Vagina (tissue), 2 donors: ENCODE results near the gene SIGLEC7.

ENCODE experiments used
- CTCF ChIP-seq, 3 experiments: fragments of 450-650 bp in 2 of 3; fragments of 200-600 bp in 1 of 3; sonication (generic) in 1 of 3; IDR thresholded peaks; one replicate each; pipeline ENCODE4 v1.5.1; 2017 to 2019; ENCODE audit warnings: antibody characterized with exemption in 3 of 3, mild to moderate bottlenecking in 2 of 3, moderate library complexity in 2 of 3
- POLR2AphosphoS5 ChIP-seq, 2 donors: sonication (generic); formaldehyde crosslinking; IDR thresholded peaks; one replicate each; pipeline ENCODE4 v1.9.0; 2017; ENCODE audit warnings: antibody characterized with exemption in 2 of 2, mild to moderate bottlenecking in 2 of 2, low read depth in 1 of 2; ENCODE audit not compliant: insufficient read depth in 1 of 2

- TF ChIP-seq CTCF (IDR thresholded peaks at IDR 0.05) (no peak), POLR2AphosphoS5 (IDR thresholded peaks at IDR 0.05; ENCODE audit: insufficient read depth in 1 of 2, low read depth in 1 of 2) (no peak)
Measured at GRCh38 chr19:51136851-51137551, 5.1 kb upstream of the SIGLEC7 start.
